ENCODE results near the gene KLF7.

KLF7 gene

GRCh38 chr2:207166349-207167098 is 776 bp upstream of the KLF7 start:
- peak; percentile 52 for DNase-seq (ENCODE audit: low read depth)

- peak; percentile 87 for DNase-seq (ENCODE audit: low read depth)
These were observed 246 bp upstream of the KLF7 start for GRCh38 chr2:207166039-207166348.

- DNase-seq (ENCODE audit: low read depth) = no peak
These were observed 1.5 kb downstream of the KLF7 start for GRCh38 chr2:207164006-207164831.

- no peak for DNase-seq (ENCODE audit: low read depth)
These were observed 2.1 kb downstream of the KLF7 start for GRCh38 chr2:207163756-207164005.

GRCh38 chr2:207163053-207163755 is 2.5 kb downstream of the KLF7 start:
- no peak for DNase-seq (ENCODE audit: low read depth)

- no peak for DNase-seq (ENCODE audit: low read depth)
These were observed 3.4 kb downstream of the KLF7 start for GRCh38 chr2:207162316-207162715.

- no peak for DNase-seq (ENCODE audit: low read depth)
These were observed 4.3 kb downstream of the KLF7 start for GRCh38 chr2:207161247-207162123.

GRCh38 chr2:207160115-207160514 is 5.6 kb downstream of the KLF7 start:
- DNase-seq (ENCODE audit: low read depth) = no peak

- DNase-seq (ENCODE audit: low read depth) = no peak
These were observed 6.7 kb downstream of the KLF7 start for GRCh38 chr2:207159002-207159401.

- no peak for DNase-seq (ENCODE audit: low read depth)
These were observed 8.0 kb downstream of the KLF7 start for GRCh38 chr2:207157731-207158130.

GRCh38 chr2:207157162-207157481 is 8.6 kb downstream of the KLF7 start:
- no peak for DNase-seq (ENCODE audit: low read depth)

- no peak for DNase-seq (ENCODE audit: low read depth)
These were observed 9.1 kb downstream of the KLF7 start for GRCh38 chr2:207156451-207157161.

- DNase-seq (ENCODE audit: low read depth) = no peak
These were observed 10.0 kb downstream of the KLF7 start for GRCh38 chr2:207155516-207156444.

GRCh38 chr2:207154556-207155510 is 10.9 kb downstream of the KLF7 start:
- no peak for DNase-seq (ENCODE audit: low read depth)

- no peak for DNase-seq (ENCODE audit: low read depth)
These were observed 12.3 kb downstream of the KLF7 start for GRCh38 chr2:207153266-207153975.

- no peak for DNase-seq (ENCODE audit: low read depth)
These were observed 14.7 kb downstream of the KLF7 start for GRCh38 chr2:207151048-207151447.

- no peak for DNase-seq (ENCODE audit: low read depth)
These were observed 15.5 kb downstream of the KLF7 start for GRCh38 chr2:207150284-207150683.

GRCh38 chr2:207149249-207150213 is 16.2 kb downstream of the KLF7 start:
- no peak for DNase-seq (ENCODE audit: low read depth)

All from activated T-helper 1 cell treated with Interleukin-2 at 50 U/mL for 16 hours (primary cell).